ENCODE data around the gene PARD6B.
"Not testable (repeated sequence)": the region's sequence is repeated elsewhere in the genome, so short reads cannot be mapped to it uniquely, and the experiment has no call there.

The PARD6B gene

GRCh38 chr20:50731055-50731929, at the start of gene PARD6B:
PARD6B (plus strand) TSS chr20:50731580; CDS start chr20:50731787, 207 bp downstream.
- peak; percentile 100 for DNase-seq

- DNase-seq: no peak
These were observed 49.3 kb upstream of the PARD6B start for GRCh38 chr20:50682065-50682464.

GRCh38 chr20:50682947-50683530, 48.3 kb upstream of the PARD6B start:
- no peak for DNase-seq

- DNase-seq: no peak
These were observed 47.8 kb upstream of the PARD6B start for GRCh38 chr20:50683570-50683969.

- DNase-seq: no peak
These were observed 44.6 kb upstream of the PARD6B start for GRCh38 chr20:50686821-50687220.

- no peak for DNase-seq
These were observed 43.0 kb upstream of the PARD6B start for GRCh38 chr20:50688256-50688975.

GRCh38 chr20:50689864-50690649, 41.3 kb upstream of the PARD6B start:
- no peak for DNase-seq

- DNase-seq: no peak
These were observed 40.5 kb upstream of the PARD6B start, which contains the start of gene RIPOR3 for GRCh38 chr20:50690650-50691572. RIPOR3 (minus strand) TSS chr20:50691542; CDS start chr20:50691128, 414 bp downstream.

GRCh38 chr20:50691573-50692551, 39.5 kb upstream of the PARD6B start:
- DNase-seq: no peak

GRCh38 chr20:50692552-50692933, 38.8 kb upstream of the PARD6B start:
- DNase-seq: no peak

GRCh38 chr20:50693001-50693400, 38.4 kb upstream of the PARD6B start:
- DNase-seq: no peak

GRCh38 chr20:50694379-50695134, 36.8 kb upstream of the PARD6B start:
- no peak for DNase-seq

GRCh38 chr20:50695135-50695872, 36.1 kb upstream of the PARD6B start:
- no peak for DNase-seq

GRCh38 chr20:50698255-50698654, 33.1 kb upstream of the PARD6B start:
- not testable (repeated sequence) for DNase-seq

- DNase-seq: no peak
These were observed 31.7 kb upstream of the PARD6B start for GRCh38 chr20:50699688-50700087.

GRCh38 chr20:50701041-50701963, 30.1 kb upstream of the PARD6B start:
- no peak for DNase-seq

- DNase-seq: not testable (repeated sequence)
These were observed 27.5 kb upstream of the PARD6B start for GRCh38 chr20:50703651-50704438.
